Amniotic stem cell (primary cell): ENCODE measurements around the gene NFRKB.
"Not testable (repeated sequence)": the region's sequence is repeated elsewhere in the genome, so short reads cannot be mapped to it uniquely, and the experiment has no call there.

Experiments used
- DNase-seq: peaks from one replicate; lab custom pipeline; 2025; lab: John Stamatoyannopoulos, UW

Gene NFRKB

DNA sequence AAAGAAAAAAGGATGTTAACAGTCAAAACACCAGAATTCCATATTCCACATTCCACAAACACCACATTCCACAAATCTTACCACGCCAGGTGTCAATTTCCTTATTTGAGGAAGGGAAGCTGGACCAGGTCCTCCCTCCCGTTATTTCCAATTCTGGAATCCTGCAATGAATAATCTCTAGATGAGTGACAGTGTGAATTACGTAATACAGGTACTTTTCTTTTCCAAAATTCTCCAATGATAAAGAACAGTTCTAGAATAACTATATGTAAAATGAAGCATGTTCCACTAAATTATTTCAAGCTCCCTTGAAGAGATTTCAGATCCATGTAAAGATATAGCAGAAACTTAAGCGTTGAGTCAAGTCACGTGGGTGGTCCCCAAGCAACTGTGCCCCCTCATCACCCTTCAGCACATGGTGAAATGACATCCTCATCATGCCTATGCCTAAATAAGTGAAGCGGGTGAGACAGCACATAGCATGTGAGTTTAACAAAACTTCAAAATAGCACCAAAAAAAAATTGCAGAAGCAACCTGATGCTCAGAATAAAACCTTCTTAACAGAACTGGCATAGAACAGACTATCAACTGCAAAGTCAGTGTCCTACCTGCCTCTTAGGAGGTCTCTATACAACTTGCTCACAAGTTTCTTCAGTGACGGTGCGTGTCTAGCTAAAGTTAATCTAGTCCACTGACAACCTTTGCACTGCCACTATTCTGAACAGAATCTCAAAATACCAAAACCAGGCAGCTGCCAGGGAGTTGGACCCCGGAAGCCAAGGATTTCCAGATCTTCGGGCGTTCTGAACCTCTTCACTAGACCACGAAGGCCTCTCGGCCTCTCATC lies 876 bp downstream of the NFRKB start:
- DNase-seq = no peak

DNA sequence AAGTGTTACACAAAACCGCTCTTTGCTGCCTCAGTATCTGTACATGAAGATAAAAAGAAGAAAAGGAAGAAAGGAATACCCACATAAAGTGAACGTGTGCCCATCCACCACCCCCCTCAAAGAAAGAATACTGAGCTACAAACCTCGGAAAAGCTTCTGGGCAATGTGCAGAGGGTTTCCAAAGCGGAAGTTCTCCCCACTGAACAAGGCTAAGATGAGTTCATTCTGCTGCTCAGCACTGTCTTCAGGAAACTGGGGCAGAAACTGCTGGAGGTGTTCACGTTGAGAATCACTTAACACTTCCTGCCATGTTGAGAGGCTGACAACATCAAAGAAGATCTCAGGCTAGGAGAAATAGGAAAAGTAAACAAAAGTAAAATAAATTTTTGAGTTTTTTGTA lies 6.9 kb downstream of the NFRKB start:
- DNase-seq = no peak

DNA sequence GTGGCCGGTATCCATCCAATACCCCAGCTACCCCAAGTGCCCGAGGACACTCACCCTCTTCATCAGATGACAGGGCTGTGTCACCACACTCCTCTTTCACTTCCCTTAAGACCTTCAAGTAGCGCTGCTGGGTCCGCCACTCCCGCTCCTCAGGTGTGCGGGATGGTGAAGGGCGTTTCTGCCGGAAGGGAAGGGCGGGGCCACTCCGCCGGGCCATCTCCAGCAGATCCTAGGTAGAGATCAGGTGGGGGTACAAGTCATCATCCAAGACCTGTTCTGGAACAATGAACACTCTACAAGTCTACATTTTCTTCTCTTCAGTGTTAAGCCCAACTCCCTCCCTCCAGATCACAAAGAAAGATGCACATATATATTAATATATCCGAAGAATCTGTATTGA lies 10.0 kb downstream of the NFRKB start:
- no peak for DNase-seq

GRCh38 chr11:129884581-129884980 lies 10.8 kb downstream of the NFRKB start:
- DNase-seq = no peak

GRCh38 chr11:129881570-129882170 lies 13.7 kb downstream of the NFRKB start:
- no peak for DNase-seq

GRCh38 chr11:129880311-129880710 lies 15.1 kb downstream of the NFRKB start:
- DNase-seq = no peak

GRCh38 chr11:129871914-129872313 lies 23.5 kb downstream of the NFRKB start:
- no peak for DNase-seq

DNA sequence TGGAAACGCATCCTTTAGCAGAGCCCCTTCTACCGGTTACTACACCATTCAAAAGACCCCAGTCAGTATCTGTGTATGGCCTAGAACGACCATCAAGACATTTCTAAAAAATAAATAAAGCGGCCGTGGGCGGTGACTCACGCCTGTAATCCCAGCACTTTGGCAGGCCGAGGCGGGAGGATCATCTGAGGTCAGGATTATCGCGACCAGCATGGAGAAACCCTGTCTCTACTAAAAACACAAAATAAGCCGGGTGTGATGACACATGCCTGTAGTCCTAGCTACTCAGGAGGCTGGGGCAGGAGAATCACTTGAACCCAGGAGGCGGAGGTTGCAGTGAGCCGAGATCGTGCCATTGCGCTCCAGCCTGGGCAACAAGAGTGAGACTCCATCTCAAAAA lies 26.8 kb downstream of the NFRKB start:
- not testable (repeated sequence) for DNase-seq

GRCh38 chr11:129866311-129866710 lies 29.1 kb downstream of the NFRKB start:
- DNase-seq = no peak

DNA sequence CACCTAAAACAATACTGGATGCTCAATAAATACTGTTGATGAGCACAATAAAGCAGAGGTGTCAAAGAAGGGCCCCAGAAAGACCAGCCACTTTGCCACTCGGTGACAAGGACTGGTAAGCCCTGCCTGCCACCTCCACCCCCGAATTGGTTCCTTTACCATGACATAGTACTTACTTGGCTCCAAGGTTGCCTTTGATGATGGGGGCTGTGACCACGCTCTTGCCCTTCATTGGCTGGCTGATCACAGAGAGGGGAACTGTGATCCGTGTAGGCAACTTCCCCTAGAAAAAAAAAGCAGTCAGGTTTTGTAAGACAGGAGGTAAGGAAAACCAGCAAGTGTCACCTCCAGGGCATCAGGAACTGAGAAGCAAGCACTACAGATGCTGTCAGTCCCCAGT lies 29.7 kb downstream of the NFRKB start:
- no peak for DNase-seq

- no peak for DNase-seq
Observed at GRCh38 chr11:129864811-129865210, 30.6 kb downstream of the NFRKB start.

DNA sequence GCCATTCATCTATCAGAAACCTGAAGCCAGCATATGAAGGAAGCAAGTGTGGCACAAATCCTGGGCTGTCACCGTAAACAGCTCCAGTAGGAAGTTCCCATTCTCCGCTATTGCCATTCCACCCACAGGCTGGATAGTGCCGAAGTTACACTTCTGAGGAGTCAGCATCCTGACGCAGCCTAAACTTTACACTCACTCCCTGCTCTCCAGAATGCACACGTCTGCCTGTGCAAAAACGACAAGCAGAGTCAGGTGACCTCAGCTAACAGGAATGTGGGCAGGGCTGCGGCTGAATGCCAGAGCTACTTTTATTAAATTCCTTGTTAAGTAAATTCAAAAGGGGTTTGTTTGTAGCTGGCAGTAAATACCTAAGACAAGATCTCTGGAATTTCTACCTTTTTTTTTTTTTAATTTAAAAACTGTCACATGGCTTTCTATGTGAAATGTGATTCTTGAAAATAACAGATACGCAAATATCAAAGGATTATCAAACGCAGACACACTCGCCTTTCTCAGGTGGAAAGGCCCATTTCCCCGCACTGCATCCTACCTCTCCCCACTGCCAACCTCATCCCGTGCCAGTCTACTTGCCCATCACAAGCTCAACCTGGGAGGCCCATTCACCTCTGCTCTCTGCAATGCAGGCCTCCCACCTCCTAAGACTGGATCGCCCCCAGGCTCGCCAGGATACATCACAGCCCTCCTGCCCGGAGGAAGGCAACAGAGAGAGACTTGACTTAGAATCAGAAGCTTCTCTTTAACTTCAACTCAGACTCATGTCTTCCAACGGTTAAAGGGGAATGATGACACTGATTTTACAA lies 33.5 kb downstream of the NFRKB start:
- peak; percentile 73 for DNase-seq

DNA sequence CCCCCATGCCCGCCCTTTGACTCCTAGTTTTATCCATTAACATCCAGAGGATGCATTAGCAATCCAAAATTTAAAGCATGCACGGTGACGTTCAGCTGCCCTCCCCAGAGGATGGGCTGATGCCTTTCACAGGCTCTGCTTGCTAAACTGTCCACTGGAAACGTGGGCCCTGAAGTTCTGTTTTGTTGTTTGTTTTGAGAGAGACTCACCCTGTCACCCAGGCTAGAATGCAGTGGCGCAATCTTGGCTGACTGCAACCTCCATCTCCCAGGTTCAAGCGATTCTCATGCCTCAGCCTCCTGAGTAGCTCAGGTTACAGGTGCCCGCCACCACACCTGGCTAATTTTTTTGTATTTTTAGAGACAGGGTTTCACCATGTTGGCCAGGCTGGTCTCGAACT lies 39.3 kb downstream of the NFRKB start:
- no peak for DNase-seq

- DNase-seq = no peak
Observed at GRCh38 chr11:129855086-129855485, 40.3 kb downstream of the NFRKB start.

DNA sequence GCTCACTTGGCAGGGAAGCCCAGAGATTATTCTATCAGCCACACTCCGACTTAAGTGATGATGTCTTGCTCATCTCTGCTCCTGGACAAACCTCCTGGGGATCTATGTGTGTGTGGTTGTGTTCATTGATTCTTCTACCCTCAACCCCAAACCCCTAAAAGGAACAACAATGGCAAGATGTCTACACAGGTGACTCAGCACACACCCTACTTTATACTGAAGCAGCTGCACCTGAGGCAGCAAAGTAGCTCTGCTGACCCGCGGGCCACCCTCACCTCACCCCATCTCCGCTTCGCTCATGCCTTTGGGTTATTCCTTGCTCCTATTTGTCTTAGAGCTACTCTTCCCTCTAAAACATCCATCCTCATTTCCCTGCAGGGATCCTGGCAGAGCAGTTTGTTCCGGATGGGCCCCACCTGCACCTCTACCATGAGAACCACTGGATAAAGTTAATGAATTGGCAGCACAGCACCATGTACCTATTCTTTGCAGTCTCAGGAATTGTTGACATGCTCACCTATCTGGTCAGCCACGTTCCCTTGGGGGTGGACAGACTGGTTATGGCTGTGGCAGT lies 41.1 kb downstream of the NFRKB start:
- DNase-seq = no peak

DNA sequence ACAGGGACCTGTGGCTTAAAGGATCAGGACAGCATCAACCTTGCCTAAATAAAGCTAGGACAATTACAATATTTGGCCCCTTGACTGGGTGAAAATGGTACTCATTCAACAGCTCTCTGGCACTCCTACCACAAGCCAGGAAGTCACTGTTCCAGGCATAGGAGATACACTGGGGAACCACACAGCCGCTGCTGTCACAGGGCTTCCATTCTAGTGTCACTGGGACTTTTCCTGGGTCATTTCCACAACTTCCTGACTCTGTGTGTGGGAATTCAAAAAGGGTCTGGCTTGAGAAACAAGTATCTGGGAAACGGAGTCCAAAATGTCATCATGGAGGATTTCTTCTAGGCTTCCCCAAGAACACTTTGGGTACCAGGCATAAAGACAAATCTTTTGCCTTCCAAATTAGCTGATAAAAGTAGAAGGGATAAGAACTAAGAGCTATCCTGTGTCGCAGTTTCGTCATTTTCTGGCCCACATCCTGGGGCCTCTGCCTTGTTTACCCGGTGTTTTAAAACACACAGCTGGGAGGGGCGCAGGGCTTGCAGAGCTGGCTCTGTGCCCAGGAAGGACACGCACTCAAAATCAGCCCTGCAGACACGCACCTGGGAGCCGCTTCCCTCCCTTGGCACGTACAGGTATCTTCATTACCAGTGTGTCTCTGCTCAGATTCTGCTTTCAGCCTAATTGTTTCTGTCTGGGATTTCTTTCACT lies 41.7 kb downstream of the NFRKB start:
- DNase-seq = no peak

DNA sequence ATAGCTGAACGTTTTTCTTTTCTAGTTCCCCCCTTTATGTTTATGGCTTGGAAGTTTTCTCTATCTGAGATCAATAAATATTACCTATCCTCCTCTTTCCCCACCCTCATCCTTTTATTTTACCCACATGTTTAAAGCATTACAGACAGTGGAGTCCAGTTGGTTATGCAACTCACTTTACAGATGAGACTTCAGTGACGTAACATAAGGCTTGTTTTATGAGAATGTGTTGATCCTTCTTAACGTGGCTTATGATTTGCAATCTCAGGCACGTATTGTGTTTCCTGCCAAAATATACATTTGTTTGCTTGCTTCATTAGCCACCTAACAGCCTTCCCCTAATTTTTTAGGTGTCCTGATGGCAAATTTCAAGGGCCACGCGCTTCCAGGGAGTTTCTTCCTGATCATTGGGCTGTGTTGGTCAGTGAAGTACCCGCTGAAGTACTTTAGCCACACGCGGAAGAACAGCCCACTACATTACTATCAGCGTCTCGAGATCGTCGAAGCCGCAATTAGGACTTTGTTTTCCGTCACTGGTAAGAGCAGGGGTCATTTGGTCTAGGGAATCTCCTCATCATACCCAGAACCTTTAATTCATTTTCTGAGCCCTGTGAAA lies 43.1 kb downstream of the NFRKB start:
- DNase-seq = no peak

GRCh38 chr11:129849447-129850130 lies 45.8 kb downstream of the NFRKB start:
- DNase-seq = no peak

GRCh38 chr11:129847361-129847760 lies 48.0 kb downstream of the NFRKB start:
- DNase-seq = not testable (repeated sequence)

DNA sequence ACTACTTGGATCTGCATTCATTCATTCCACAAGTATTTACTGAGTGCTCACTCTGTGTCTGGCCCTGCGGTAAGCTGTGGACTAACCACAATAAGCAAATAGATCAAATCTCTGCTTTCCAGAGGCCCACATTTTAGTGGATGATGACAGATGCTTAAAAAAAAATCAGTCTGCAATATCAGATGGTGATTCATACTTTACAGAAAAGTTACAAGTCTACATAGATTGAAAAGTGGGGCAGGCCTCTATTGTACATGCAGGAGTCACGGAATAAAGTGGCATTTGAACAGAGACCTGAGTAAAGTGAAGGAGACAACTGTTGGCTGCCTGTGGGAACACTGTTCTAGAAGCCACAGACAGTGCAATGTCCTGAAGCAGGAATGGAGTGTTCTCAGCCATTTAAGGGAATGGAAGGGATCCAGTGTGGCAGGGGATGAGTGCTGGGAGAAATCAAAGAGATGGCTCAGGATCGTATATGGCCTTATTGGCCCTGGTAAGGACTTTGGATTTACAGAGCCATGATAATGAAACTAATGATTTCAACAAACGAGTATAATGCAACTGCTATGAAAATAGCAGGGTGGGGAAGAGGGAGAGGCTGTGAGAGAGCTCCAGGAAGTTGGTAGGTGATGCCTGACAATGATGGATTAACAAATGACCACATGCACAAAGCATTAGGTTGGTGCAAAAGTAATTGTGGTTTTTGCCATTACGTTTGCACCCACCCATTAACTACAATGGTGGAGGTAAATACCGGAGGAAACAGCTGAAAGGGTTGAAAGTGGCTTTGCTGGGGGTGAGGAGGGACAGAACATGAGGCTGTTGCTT lies 48.7 kb downstream of the NFRKB start:
- peak; percentile 81 for DNase-seq
